Measurements from ENCODE around the gene UQCRC2. TPM values are rescaled to one million over a fixed set of nuclear protein-coding genes. Genes with fewer than 3 reads are reported as not detected.

The UQCRC2 gene
- total RNA-seq, 1 experiment from 2014 or later = 249 TPM

- no peak for ATAC-seq
- intact Hi-C loops (cut with micrococcal nuclease) = no loop called here
- no TSS peak for BruUV-seq (replicated peaks)
- no peaks in the 10 kb centered on the region for H3K9me2 ChIP-seq (ENCODE audit: insufficient read depth)
- CTCF ChIA-PET = interaction anchor here (1.1 kb wide), 1 partner anchor 137 kb away, joined by 3 read pairs; no protein-coding TSS in a partner anchor
- 0 out of 2 replicates have a peak, but pooled peaks cover 5% of the 10 kb centered on the region for H3K27me3 ChIP-seq (ENCODE audit: insufficient read depth, low read length)
- no peak for TF ChIP-seq ZFX (IDR thresholded peaks at IDR 0.05)
- no peak for TF ChIP-seq SRF (IDR thresholded peaks at IDR 0.05; ENCODE audit: low read depth)
- no peak overlapping the region for H3K27ac ChIP-seq (ENCODE audit: low read depth, low read length)
- H2AFZ ChIP-seq (ENCODE audit: low read depth, low read length, poor library complexity, severe bottlenecking) = no peak overlapping the region
- no peak for DNase-seq (ENCODE audit: low read depth, low spot score)
- no peaks in the 10 kb centered on the region for H3K9me3 ChIP-seq (ENCODE audit: control insufficient read depth in 1 of 2, insufficient read depth in 1 of 2, low read depth in 1 of 2, low read length in 2 of 2)
- no peaks in the 10 kb centered on the region for H4K20me1 ChIP-seq (ENCODE audit: insufficient read depth)
- POLR2A ChIA-PET = no interaction called here
- H3K9ac ChIP-seq (ENCODE audit: low read length) = no peak overlapping the region
- no peaks in the 10 kb centered on the region for H3K4me1 ChIP-seq (ENCODE audit: control insufficient read depth in 1 of 2, insufficient read depth in 2 of 2, low read length in 2 of 2)
- H3K36me3 ChIP-seq (ENCODE audit: control insufficient read depth in 1 of 2, insufficient read depth in 2 of 2, low read length in 2 of 2) = no peaks in the 10 kb centered on the region
- no peaks in the 10 kb centered on the region for H3K79me2 ChIP-seq (ENCODE audit: insufficient read depth, low read length)
- no peak overlapping the region for H3K4me3 ChIP-seq (replicated peaks in 1 of 2; ENCODE audit: low read depth in 1 of 2, low read length in 2 of 2)
- RAD21 ChIA-PET (ENCODE audit: low non-redundant PET in 1 of 2, low total read pairs in 2 of 2, uncharacterized antibody in 2 of 2, unreplicated experiment in 2 of 2) = no interaction called here
- H3K4me2 ChIP-seq (ENCODE audit: low read length) = no peak overlapping the region
These were observed 12.6 kb upstream of the UQCRC2 start for GRCh38 chr16:21940570-21940969.

GRCh38 chr16:21943571-21943970 lies 9.6 kb upstream of the UQCRC2 start:
- Histone ChIP-seq H2AFZ (ENCODE audit: low read depth, low read length, poor library complexity, severe bottlenecking) (no peak overlapping the region), H3K4me1 (ENCODE audit: control insufficient read depth in 1 of 2, insufficient read depth in 2 of 2, low read length in 2 of 2) (no peaks in the 10 kb centered on the region), H3K4me2 (ENCODE audit: low read length) (no peak overlapping the region), H3K9ac (ENCODE audit: low read length) (no peak overlapping the region), H3K27me3 (ENCODE audit: insufficient read depth, low read length) (0 out of 2 replicates have a peak, but pooled peaks cover 5% of the 10 kb centered on the region), H4K20me1 (ENCODE audit: insufficient read depth) (no peaks in the 10 kb centered on the region), H3K36me3 (ENCODE audit: control insufficient read depth in 1 of 2, insufficient read depth in 2 of 2, low read length in 2 of 2) (no peaks in the 10 kb centered on the region), H3K79me2 (ENCODE audit: insufficient read depth, low read length) (no peaks in the 10 kb centered on the region), H3K4me3 (replicated peaks in 1 of 2; ENCODE audit: low read depth in 1 of 2, low read length in 2 of 2) (no peak overlapping the region), H3K9me2 (ENCODE audit: insufficient read depth) (no peaks in the 10 kb centered on the region), H3K27ac (ENCODE audit: low read depth, low read length) (no peak overlapping the region), H3K9me3 (ENCODE audit: control insufficient read depth in 1 of 2, insufficient read depth in 1 of 2, low read depth in 1 of 2, low read length in 2 of 2) (no peaks in the 10 kb centered on the region)
- intact Hi-C loops (cut with micrococcal nuclease) = no loop called here
- POLR2A ChIA-PET = no interaction called here
- RAD21 ChIA-PET (ENCODE audit: low non-redundant PET in 1 of 2, low total read pairs in 2 of 2, uncharacterized antibody in 2 of 2, unreplicated experiment in 2 of 2) = no interaction called here
- BruUV-seq (replicated peaks) = no TSS peak
- no peak for TF ChIP-seq SP1 (IDR thresholded peaks at IDR 0.05; ENCODE audit: low read depth)
- no peak for TF ChIP-seq ATF3 (IDR thresholded peaks at IDR 0.05)
- no peak for TF ChIP-seq YY1 (IDR thresholded peaks at IDR 0.05; ENCODE audit: extremely low read depth, insufficient replicate concordance, low read depth, low read length)
- no peak for TF ChIP-seq POLR2AphosphoS5 (IDR thresholded peaks at IDR 0.05; ENCODE audit: low read depth, low read length)
- TF ChIP-seq SIN3A (IDR thresholded peaks at IDR 0.05; ENCODE audit: low read depth) = no peak
- no peak for TF ChIP-seq EZH2phosphoT487 (IDR thresholded peaks at IDR 0.05; ENCODE audit: borderline replicate concordance)
- no peak for TF ChIP-seq EGR1 (IDR thresholded peaks at IDR 0.05; ENCODE audit: low read depth)
- no peak for TF ChIP-seq RAD21 (IDR thresholded peaks at IDR 0.05; ENCODE audit: low read depth)
- TF ChIP-seq EZH2 (IDR thresholded peaks at IDR 0.05) = no peak
- TF ChIP-seq CEBPB (IDR thresholded peaks at IDR 0.05; ENCODE audit: low read depth) = no peak
- no peak for TF ChIP-seq CBX3 (IDR thresholded peaks at IDR 0.05; ENCODE audit: low read depth)
- TF ChIP-seq FOSL1 (IDR thresholded peaks at IDR 0.05; ENCODE audit: low read depth) = no peak
- TF ChIP-seq, protein P1, sequence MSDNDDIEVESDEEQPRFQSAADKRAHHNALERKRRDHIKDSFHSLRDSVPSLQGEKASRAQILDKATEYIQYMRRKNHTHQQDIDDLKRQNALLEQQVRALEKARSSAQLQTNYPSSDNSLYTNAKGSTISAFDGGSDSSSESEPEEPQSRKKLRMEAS (IDR thresholded peaks at IDR 0.05) = no peak
- no peak for ATAC-seq
- CTCF ChIA-PET = no interaction called here
- no peak for DNase-seq (ENCODE audit: low read depth, low spot score)
